Panc1 (cell line): ENCODE data around the gene NR1H3. TPM values are rescaled to one million over a fixed set of nuclear protein-coding genes. Genes with fewer than 3 reads are reported as not detected.

ENCODE experiments used
- ATAC-seq: fragments of 200-7000 bp; cut with Tn5 transposase; 2 replicates; pipeline ENCODE4 v1.9.1; 2020; ENCODE audit warnings: mild to moderate bottlenecking, moderate library complexity
- BruUV-seq: library from RNA; stranded (reverse); fragments of 400-500 nt; replicated peaks from 2 replicates; lab custom pipeline; 2021; lab: Mats Ljungman, UMichigan
- CTCF ChIA-PET: fragments of 300-600 bp; sonication (Branson Sonifier 250); formaldehyde crosslinking; loops from one replicate; lab custom pipeline; 2022; ENCODE audit warnings: antibody characterized with exemption; lab: Charles Lee
- POLR2A ChIA-PET: fragments of 300-600 bp; sonication (Branson Sonifier 250); formaldehyde crosslinking; loops from one replicate; lab custom pipeline; 2022; ENCODE audit warnings: antibody characterized with exemption; lab: Charles Lee
- DNase-seq: peaks from one replicate; pipeline ENCODE4 v3.0.0-alpha.2; 2010; ENCODE audit warnings: low read depth, low spot score
- H3K27ac ChIP-seq: 2 replicates; pipeline ENCODE4 v1.5.1; 2011; ENCODE audit warnings: mild to moderate bottlenecking, low read length, inconsistent platforms
- H3K27me3 ChIP-seq: fragments of 200-500 bp; sonication (Bioruptor generic); 2 replicates; pipeline ENCODE4 v1.6.0; 2014; ENCODE audit warnings: low read length, inconsistent platforms; ENCODE audit not compliant: control insufficient read depth, insufficient read depth
- H3K36me3 ChIP-seq: fragments of 200-500 bp; sonication (Bioruptor generic); 2 replicates; pipeline ENCODE4 v1.5.1; 2014; ENCODE audit warnings: inconsistent platforms, mild to moderate bottlenecking, low read length, moderate library complexity; ENCODE audit not compliant: control insufficient read depth, insufficient read depth
- H3K4me1 ChIP-seq: 2 replicates; pipeline ENCODE4 v1.5.1; 2011; ENCODE audit warnings: inconsistent platforms, mild to moderate bottlenecking, low read length, moderate library complexity; ENCODE audit not compliant: control insufficient read depth, insufficient read depth
- H3K4me3 ChIP-seq, 2 experiments: 2 replicates each; pipeline ENCODE4 v1.5.1; 2011 to 2012; ENCODE audit warnings: low read depth in 2 of 2, low read length in 2 of 2, mild to moderate bottlenecking in 2 of 2, inconsistent platforms in 1 of 2, moderate library complexity in 1 of 2
- H3K9me3 ChIP-seq: fragments of 200-500 bp; sonication (Bioruptor generic); 2 replicates; pipeline ENCODE4 v1.5.1; 2014; ENCODE audit warnings: low read depth, mild to moderate bottlenecking, inconsistent platforms, low read length, moderate library complexity; ENCODE audit not compliant: control insufficient read depth, insufficient read depth
- CTCF ChIP-seq: fragments of 450-650 bp; IDR thresholded peaks from 2 replicates; pipeline ENCODE4 v1.5.1; 2017; ENCODE audit warnings: mild to moderate bottlenecking
- POLR2AphosphoS5 ChIP-seq: IDR thresholded peaks from 2 replicates; pipeline ENCODE4 v1.6.1; 2012; ENCODE audit warnings: mild to moderate bottlenecking, low read depth, low read length, moderate library complexity
- REST ChIP-seq, 2 experiments: IDR thresholded peaks; 2 replicates each; pipeline ENCODE4 v1.6.1; 2011 to 2012; ENCODE audit warnings: low read depth in 2 of 2, control low read depth in 1 of 2, low read length in 1 of 2, mild to moderate bottlenecking in 1 of 2, moderate library complexity in 1 of 2; ENCODE audit not compliant: insufficient read depth in 1 of 2
- SIN3A ChIP-seq: IDR thresholded peaks from 2 replicates; pipeline ENCODE4 v1.6.1; 2012; ENCODE audit warnings: low read depth, mild to moderate bottlenecking, low read length, moderate library complexity, borderline replicate concordance; ENCODE audit not compliant: insufficient read depth
- TCF7L2 ChIP-seq: IDR thresholded peaks from 2 replicates; pipeline ENCODE4 v1.6.1; 2011; ENCODE audit warnings: mild to moderate bottlenecking, low read depth, low read length, inconsistent platforms
- in situ Hi-C: cut with HindIII; loops from 2 replicates; pipeline ENCODE4 v1.10.0; 2016; ENCODE audit warnings: low sequenced_read_pairs, low pct_unique_long_range_greater_than_20kb
- intact Hi-C: fragments of 100-400 bp; cut with micrococcal nuclease; formaldehyde crosslinking; loops from one replicate; pipeline ENCODE4 v1.10.0; 2022; ENCODE audit not compliant: unreplicated experiment
- total RNA-seq: library from RNA; stranded (reverse); gene quantifications from one replicate; pipeline ENCODE4 v1.2.1, GENCODE V29; 2021; ENCODE audit not compliant: unreplicated experiment

NR1H3 gene
- total RNA-seq, 1 experiment from 2014 or later, result 17.2 TPM

GRCh38 chr11:47271961-47272661 lies 14.3 kb downstream of the NR1H3 start:
- H3K27me3 ChIP-seq, result no peaks in the 10 kb centered on the region
- intact Hi-C loops (no loop called here), in situ Hi-C loops (no loop called here)
- peaks cover 12% of the 10 kb centered on the region; the same call in 1 of the 2 replicates for H3K36me3 ChIP-seq
- no peak overlapping the region for H3K27ac ChIP-seq
- no TSS peak for BruUV-seq
- DNase-seq (no peak), ATAC-seq (no peak)
- H3K9me3 ChIP-seq, result no peaks in the 10 kb centered on the region
- H3K4me1 ChIP-seq, result peaks cover 27% of the 10 kb centered on the region
- POLR2A ChIA-PET, result no interaction called here
- CTCF ChIA-PET, result interaction anchor here (1.0 kb wide), 1 partner anchor 12 kb away, joined by 3 read pairs; no protein-coding TSS in a partner anchor
- TF ChIP-seq SIN3A, result no peak
- no peak for TF ChIP-seq TCF7L2
- no peak for TF ChIP-seq CTCF
- TF ChIP-seq POLR2AphosphoS5, result no peak
- TF ChIP-seq REST (IDR thresholded peaks at IDR 0.05; ENCODE audit: insufficient read depth in 1 of 2, low read depth in 2 of 2, low read length in 1 of 2), result no peak
- no peak overlapping the region for H3K4me3 ChIP-seq

GRCh38 chr11:47272706-47273105 lies 14.9 kb downstream of the NR1H3 start:
- Histone ChIP-seq H3K27ac (no peak overlapping the region), H3K9me3 (no peaks in the 10 kb centered on the region)
- ATAC-seq, result no peak

More at GRCh38 chr11:47272706-47273105, 14.9 kb downstream of the NR1H3 start:
- Histone ChIP-seq H3K4me1 (peaks cover 27% of the 10 kb centered on the region), H3K4me3 (no peak overlapping the region), H3K27me3 (no peaks in the 10 kb centered on the region), H3K36me3 (peaks cover 12% of the 10 kb centered on the region)
- TF ChIP-seq REST (IDR thresholded peaks at IDR 0.05; ENCODE audit: insufficient read depth in 1 of 2, low read depth in 2 of 2, low read length in 1 of 2) (peak; percentile 69 to 81; a peak in 2 of 4 replicates), TCF7L2 (no peak), CTCF (no peak), POLR2AphosphoS5 (no peak), SIN3A (no peak)
- BruUV-seq, result no TSS peak
- POLR2A ChIA-PET, result no interaction called here
- no peak for DNase-seq
- intact Hi-C loops, result no loop called here
- CTCF ChIA-PET, result interaction anchor here (1.0 to 1.1 kb wide), 2 partner anchors 13 to 82 kb away, joined by 3 read pairs; no protein-coding TSS in a partner anchor
- in situ Hi-C loops, result no loop called here
